Measurements from ENCODE around the gene DMAC2.

DNA sequence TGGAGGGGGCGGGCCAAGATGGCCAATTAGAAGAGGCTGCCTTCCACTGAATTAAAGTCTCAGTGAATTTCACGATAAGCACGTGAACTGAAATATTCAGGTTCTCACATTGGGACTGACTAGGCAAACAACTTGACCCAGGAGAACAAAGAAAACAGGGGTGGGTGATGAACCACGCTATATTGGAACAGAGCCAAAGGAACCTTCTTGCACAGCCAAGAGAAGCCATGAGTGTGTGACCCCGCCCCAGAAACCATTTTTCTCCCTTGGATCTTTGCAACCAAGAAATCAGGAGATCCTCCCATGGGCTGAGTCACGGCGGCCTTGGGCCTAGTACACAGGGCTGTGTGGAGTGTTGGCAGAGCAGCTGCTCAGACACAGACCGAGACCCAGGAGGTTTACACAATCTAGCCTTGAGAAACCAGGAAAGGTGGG, 40.1 kb upstream of the DMAC2 start:
- TF ChIP-seq POLR2A (IDR thresholded peaks at IDR 0.05; ENCODE audit: low read length) (no peak), GATA1 (IDR thresholded peaks at IDR 0.05; ENCODE audit: low read depth, low read length) (no peak)
